Right hindlimb (tissue), 1 donor: Measurements from ENCODE around the gene RICTOR.
"Not testable (repeated sequence)": the region's sequence is repeated elsewhere in the genome, so short reads cannot be mapped to it uniquely, and the experiment has no call there.

ENCODE experiments used
- DNase-seq: peaks from one replicate; pipeline ENCODE4 v3.0.0-alpha.2; 2018

RICTOR gene

GRCh38 chr5:39005566-39006232 lies 68.5 kb downstream of the RICTOR start:
- no peak for DNase-seq

GRCh38 chr5:39001683-39002082 lies 72.5 kb downstream of the RICTOR start:
- no peak for DNase-seq

- no peak for DNase-seq
Measured at GRCh38 chr5:38999037-38999436, 75.2 kb downstream of the RICTOR start.

- DNase-seq: peak; percentile 31
Measured at GRCh38 chr5:38997591-38997990, 76.6 kb downstream of the RICTOR start.

- DNase-seq: no peak
Measured at GRCh38 chr5:38996123-38996522, 78.1 kb downstream of the RICTOR start.

- peak; percentile 28 for DNase-seq
Measured at GRCh38 chr5:38994324-38994927, 79.8 kb downstream of the RICTOR start.

GRCh38 chr5:38989974-38990719 lies 84.1 kb downstream of the RICTOR start:
- not testable (repeated sequence) for DNase-seq

GRCh38 chr5:38985909-38986452 lies 88.2 kb downstream of the RICTOR start:
- no peak for DNase-seq

GRCh38 chr5:38979535-38979934 lies 94.7 kb downstream of the RICTOR start:
- no peak for DNase-seq

- no peak for DNase-seq
Measured at GRCh38 chr5:38978036-38978435, 96.2 kb downstream of the RICTOR start.

GRCh38 chr5:38968665-38969064 lies 105.5 kb downstream of the RICTOR start:
- no peak for DNase-seq

GRCh38 chr5:38961691-38962090 lies 112.5 kb downstream of the RICTOR start:
- no peak for DNase-seq

GRCh38 chr5:38953426-38954012 lies 120.7 kb downstream of the RICTOR start:
- DNase-seq: no peak

- no peak for DNase-seq
Measured at GRCh38 chr5:38948501-38948900, 125.7 kb downstream of the RICTOR start.

GRCh38 chr5:38944282-38944681 lies 129.9 kb downstream of the RICTOR start:
- DNase-seq: no peak

GRCh38 chr5:38941912-38942311 lies 132.3 kb downstream of the RICTOR start:
- no peak for DNase-seq

- no peak for DNase-seq
Measured at GRCh38 chr5:38940230-38940858, 133.9 kb downstream of the RICTOR start.

GRCh38 chr5:38938973-38939372 lies 135.2 kb downstream of the RICTOR start:
- no peak for DNase-seq

GRCh38 chr5:38938424-38938823 lies 135.8 kb downstream of the RICTOR start:
- no peak for DNase-seq

- no peak for DNase-seq
Measured at GRCh38 chr5:38936269-38936668, 137.9 kb downstream of the RICTOR start.

- no peak for DNase-seq
Measured at GRCh38 chr5:38935437-38935836, 138.8 kb downstream of the RICTOR start.

- DNase-seq: no peak
Measured at GRCh38 chr5:38932854-38933408, 141.3 kb downstream of the RICTOR start.

- DNase-seq: no peak
Measured at GRCh38 chr5:38931731-38932130, 142.5 kb downstream of the RICTOR start.
